ENCODE results near the gene TTLL10.
A peak's percentile ranks its signal among the peaks of the same experiment; 100 is the strongest.

TTLL10 gene

DNA sequence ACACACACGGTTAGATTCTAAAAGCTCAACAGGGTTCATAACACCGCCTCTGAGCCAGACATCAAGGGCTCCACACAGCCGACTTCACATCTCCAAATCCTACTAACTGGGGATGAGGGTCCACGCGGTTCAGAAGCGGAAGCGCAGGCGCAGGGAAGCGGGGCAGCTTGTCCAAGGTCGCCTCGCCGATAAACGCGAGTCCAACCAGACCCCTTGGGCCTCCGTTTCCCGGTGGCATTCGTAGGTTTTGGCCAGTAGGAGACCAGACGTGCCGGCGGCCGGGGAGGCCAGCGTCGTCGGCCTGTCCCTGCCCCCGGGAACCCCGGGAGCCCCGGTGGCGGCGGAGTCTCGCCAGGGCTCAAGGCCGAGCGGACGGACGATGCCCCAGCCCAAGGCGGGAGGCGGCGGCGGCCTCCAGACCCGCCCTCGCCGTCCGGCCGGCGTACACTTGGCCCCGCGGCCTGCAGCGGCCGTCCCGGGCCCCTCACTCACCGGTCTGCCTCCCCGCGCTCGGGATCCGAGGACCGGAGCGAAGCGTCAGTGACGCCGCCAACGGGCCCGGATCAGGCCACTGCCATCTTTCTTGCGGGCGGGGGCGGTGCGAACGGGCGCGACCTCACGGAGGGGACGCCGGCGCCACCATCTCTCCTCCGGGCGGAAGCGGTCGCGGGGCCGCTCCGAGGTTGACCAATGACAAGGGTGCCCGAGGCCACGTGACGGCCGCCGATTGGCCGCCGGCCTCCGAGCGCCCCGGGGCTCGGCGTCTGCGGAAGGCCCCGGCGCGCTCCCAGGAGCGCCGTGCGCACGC, 57.9 kb downstream of the TTLL10 start, which contains the start of gene SDF4:
TSS of gene SDF4 (minus strand) at position 602 of the 808 bp plus-strand sequence. CDS start 3,229 bp downstream, outside the sequence.
- peaks cover 35% of the 10 kb centered on the region for H3K79me2 ChIP-seq (ENCODE audit: insufficient read depth, low read length)

DNA sequence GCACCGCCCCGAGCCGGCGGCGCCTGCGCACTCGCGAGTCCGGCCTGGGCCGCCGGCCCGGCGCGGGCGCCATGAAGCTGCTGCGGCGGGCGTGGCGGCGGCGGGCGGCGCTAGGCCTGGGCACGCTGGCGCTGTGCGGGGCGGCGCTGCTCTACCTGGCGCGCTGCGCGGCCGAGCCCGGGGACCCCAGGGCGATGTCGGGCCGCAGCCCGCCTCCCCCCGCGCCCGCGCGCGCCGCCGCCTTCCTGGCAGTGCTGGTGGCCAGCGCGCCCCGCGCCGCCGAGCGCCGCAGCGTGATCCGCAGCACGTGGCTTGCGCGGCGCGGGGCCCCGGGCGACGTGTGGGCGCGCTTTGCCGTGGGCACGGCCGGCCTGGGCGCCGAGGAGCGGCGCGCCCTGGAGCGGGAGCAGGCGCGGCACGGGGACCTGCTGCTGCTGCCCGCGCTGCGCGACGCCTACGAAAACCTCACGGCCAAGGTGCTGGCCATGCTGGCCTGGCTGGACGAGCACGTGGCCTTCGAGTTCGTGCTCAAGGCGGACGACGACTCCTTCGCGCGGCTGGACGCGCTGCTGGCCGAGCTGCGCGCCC, 58.6 kb downstream of the TTLL10 start, which contains the start of gene B3GALT6:
TSS of gene B3GALT6 (plus strand) at position 30 of the 588 bp plus-strand sequence. CDS start at position 72, 42 bp downstream.
- Histone ChIP-seq H3K9me2 (replicated peaks; ENCODE audit: insufficient read depth, low read length) (no peaks in the 10 kb centered on the region), H3K9ac (ENCODE audit: low read length) (peak within 1 kb of the TSS; percentile 87), H3K27ac (ENCODE audit: low read depth, low read length) (peak within 1 kb of the TSS; percentile 53), H3K4me2 (ENCODE audit: low read depth, low read length, poor library complexity, severe bottlenecking) (peak within 1 kb of the TSS; percentile 90), H3K36me3 (ENCODE audit: low read length) (no peaks in the 10 kb centered on the region), H3K9me3 (ENCODE audit: insufficient read depth, low read length) (no peaks in the 10 kb centered on the region), H2AFZ (ENCODE audit: low read depth, low read length, severe bottlenecking) (peak within 1 kb of the TSS; percentile 62), H4K20me1 (ENCODE audit: low read depth, low read length) (no peaks in the 10 kb centered on the region), H3K27me3 (ENCODE audit: low read length) (no peaks in the 10 kb centered on the region), H3F3A (ENCODE audit: insufficient read depth) (no peaks in the 10 kb centered on the region), H3K4me3 (ENCODE audit: insufficient read depth, low read length, poor library complexity, severe bottlenecking) (peak within 1 kb of the TSS; percentile 77), H3K79me2 (ENCODE audit: insufficient read depth, low read length) (peaks cover 35% of the 10 kb centered on the region)
- TF ChIP-seq EZH2phosphoT487 (conservative IDR thresholded peaks at IDR 0.05; ENCODE audit: low read length) (no peak), CTCF (IDR thresholded peaks at IDR 0.05; ENCODE audit: insufficient read depth, low read length, poor library complexity, severe bottlenecking) (no peak)

More for the DNA sequence above, 57.9 kb downstream of the TTLL10 start, which contains the start of gene SDF4:
- Histone ChIP-seq H3K27ac (ENCODE audit: low read depth, low read length) (peak within 1 kb of the TSS; percentile 53), H3K9me2 (replicated peaks; ENCODE audit: insufficient read depth, low read length) (no peaks in the 10 kb centered on the region), H3K36me3 (ENCODE audit: low read length) (no peaks in the 10 kb centered on the region), H4K20me1 (ENCODE audit: low read depth, low read length) (no peaks in the 10 kb centered on the region), H2AFZ (ENCODE audit: low read depth, low read length, severe bottlenecking) (peak within 1 kb of the TSS; percentile 62), H3K9ac (ENCODE audit: low read length) (peak within 1 kb of the TSS; percentile 87), H3K27me3 (ENCODE audit: low read length) (no peaks in the 10 kb centered on the region), H3K4me2 (ENCODE audit: low read depth, low read length, poor library complexity, severe bottlenecking) (peak within 1 kb of the TSS; percentile 90), H3K4me3 (ENCODE audit: insufficient read depth, low read length, poor library complexity, severe bottlenecking) (peak within 1 kb of the TSS; percentile 77), H3K9me3 (ENCODE audit: insufficient read depth, low read length) (no peaks in the 10 kb centered on the region), H3F3A (ENCODE audit: insufficient read depth) (no peaks in the 10 kb centered on the region)
- no peak for TF ChIP-seq CTCF (IDR thresholded peaks at IDR 0.05; ENCODE audit: insufficient read depth, low read length, poor library complexity, severe bottlenecking)
- TF ChIP-seq EZH2phosphoT487 (conservative IDR thresholded peaks at IDR 0.05; ENCODE audit: low read length), result no peak

- TF ChIP-seq EZH2phosphoT487 (conservative IDR thresholded peaks at IDR 0.05; ENCODE audit: low read length), result no peak
- no peak for TF ChIP-seq CTCF (IDR thresholded peaks at IDR 0.05; ENCODE audit: insufficient read depth, low read length, poor library complexity, severe bottlenecking)
- H3K27ac ChIP-seq (ENCODE audit: low read depth, low read length), result no peak overlapping the region
- no peaks in the 10 kb centered on the region for H4K20me1 ChIP-seq (ENCODE audit: low read depth, low read length)
- H3F3A ChIP-seq (ENCODE audit: insufficient read depth), result no peaks in the 10 kb centered on the region
- H3K79me2 ChIP-seq (ENCODE audit: insufficient read depth, low read length), result peaks cover 33% of the 10 kb centered on the region
- no peaks in the 10 kb centered on the region for H3K27me3 ChIP-seq (ENCODE audit: low read length)
- H3K9ac ChIP-seq (ENCODE audit: low read length), result no peak overlapping the region
- peak overlapping the region; percentile 35 for H3K4me2 ChIP-seq (ENCODE audit: low read depth, low read length, poor library complexity, severe bottlenecking)
- H3K36me3 ChIP-seq (ENCODE audit: low read length), result no peaks in the 10 kb centered on the region
- no peaks in the 10 kb centered on the region for H3K9me3 ChIP-seq (ENCODE audit: insufficient read depth, low read length)
- H2AFZ ChIP-seq (ENCODE audit: low read depth, low read length, severe bottlenecking), result no peak overlapping the region
- H3K4me3 ChIP-seq (ENCODE audit: insufficient read depth, low read length, poor library complexity, severe bottlenecking), result no peak overlapping the region
- H3K9me2 ChIP-seq (replicated peaks; ENCODE audit: insufficient read depth, low read length), result no peaks in the 10 kb centered on the region
Observed at GRCh38 chr1:1232796-1233566, 59.3 kb downstream of the TTLL10 start.
